Activated CD8-positive, alpha-beta memory T cell treated with anti-CD3 and anti-CD28 coated beads for 36 hours (primary cell): ENCODE data around the gene RXRA. TPM values are rescaled to one million over a fixed set of nuclear protein-coding genes. Genes with fewer than 3 reads are reported as not detected.
"Not testable (repeated sequence)": the region's sequence is repeated elsewhere in the genome, so short reads cannot be mapped to it uniquely, and the experiment has no call there.

Source experiments
- CTCF ChIA-PET: fragments of 350-600 bp; sonication (Branson Sonifier 250); formaldehyde crosslinking; loops from one replicate; lab custom pipeline; 2021; ENCODE audit warnings: antibody characterized with exemption; lab: Charles Lee
- POLR2A ChIA-PET: fragments of 350-600 bp; sonication (Branson Sonifier 250); formaldehyde crosslinking; loops from one replicate; lab custom pipeline; 2021; ENCODE audit warnings: antibody characterized with exemption; lab: Charles Lee
- total RNA-seq, 2 experiments: library from RNA; stranded (reverse); gene quantifications; one replicate each; pipeline ENCODE4 v1.2.3, GENCODE V29; 2021

The RXRA gene
- total RNA-seq, 2 experiments from 2014 or later: 6.4 to 6.7 TPM

DNA sequence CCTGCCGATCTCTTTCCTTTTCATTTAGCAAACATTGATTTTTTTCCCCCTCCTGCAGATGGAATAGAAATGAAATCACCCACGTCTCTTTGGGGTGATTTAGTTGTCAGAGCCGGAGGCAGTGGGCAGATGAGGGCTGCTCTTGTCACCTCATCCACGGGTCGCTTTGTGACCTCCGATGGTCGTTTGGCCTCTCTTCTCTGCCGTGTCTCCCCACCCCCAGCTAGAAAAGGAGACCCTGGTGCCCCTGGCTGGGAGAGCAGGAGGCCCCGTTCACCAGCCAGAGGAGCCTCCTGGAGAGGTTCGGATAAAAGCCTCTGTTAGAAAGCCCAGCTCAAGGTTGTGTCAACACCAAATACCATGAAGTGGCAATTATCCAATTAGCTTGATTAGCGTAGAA lies 21.6 kb upstream of the RXRA start:
- ChIA-PET POLR2A (interaction anchor here (0.6 kb wide), 1 partner anchor 201 kb away, joined by 3 read pairs; no protein-coding TSS in a partner anchor), CTCF (no interaction called here)

DNA sequence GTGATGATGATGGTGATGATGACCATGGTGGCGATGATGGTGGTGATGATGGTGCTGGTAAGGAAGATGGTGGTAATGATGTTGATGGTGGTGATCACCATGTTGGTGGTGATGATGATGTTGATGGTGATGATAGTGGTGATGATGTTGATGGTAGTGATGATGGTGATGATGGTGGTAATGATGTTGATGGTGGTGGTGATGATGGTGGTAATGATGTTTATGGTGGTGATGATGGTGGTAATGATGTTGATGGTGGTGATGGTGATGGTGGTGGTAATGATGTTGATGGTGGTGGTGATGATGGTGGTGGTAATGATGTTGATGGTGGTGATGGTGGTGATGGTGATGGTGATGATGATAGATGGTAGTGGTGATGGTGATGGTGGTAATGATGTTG lies 20.7 kb upstream of the RXRA start:
- ChIA-PET POLR2A (no interaction called here), CTCF (no interaction called here)

DNA sequence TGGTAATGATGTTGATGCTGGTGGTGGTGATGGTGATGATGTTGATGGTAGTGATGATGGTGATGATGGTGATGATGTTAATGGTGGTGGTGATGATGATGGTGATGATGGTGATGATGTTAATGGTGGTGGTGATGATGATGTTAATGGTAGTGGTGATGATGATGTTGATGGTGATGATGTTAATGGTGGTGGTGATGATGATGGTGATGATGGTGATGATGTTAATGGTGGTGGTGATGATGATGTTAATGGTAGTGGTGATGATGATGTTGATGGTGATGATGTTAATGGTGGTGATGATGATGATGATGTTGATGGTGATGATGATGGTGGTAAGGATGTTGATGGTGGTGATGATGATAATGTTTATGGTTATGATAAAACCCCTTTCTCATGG lies 20.2 kb upstream of the RXRA start:
- POLR2A ChIA-PET, CTCF ChIA-PET: not testable (repeated sequence)

DNA sequence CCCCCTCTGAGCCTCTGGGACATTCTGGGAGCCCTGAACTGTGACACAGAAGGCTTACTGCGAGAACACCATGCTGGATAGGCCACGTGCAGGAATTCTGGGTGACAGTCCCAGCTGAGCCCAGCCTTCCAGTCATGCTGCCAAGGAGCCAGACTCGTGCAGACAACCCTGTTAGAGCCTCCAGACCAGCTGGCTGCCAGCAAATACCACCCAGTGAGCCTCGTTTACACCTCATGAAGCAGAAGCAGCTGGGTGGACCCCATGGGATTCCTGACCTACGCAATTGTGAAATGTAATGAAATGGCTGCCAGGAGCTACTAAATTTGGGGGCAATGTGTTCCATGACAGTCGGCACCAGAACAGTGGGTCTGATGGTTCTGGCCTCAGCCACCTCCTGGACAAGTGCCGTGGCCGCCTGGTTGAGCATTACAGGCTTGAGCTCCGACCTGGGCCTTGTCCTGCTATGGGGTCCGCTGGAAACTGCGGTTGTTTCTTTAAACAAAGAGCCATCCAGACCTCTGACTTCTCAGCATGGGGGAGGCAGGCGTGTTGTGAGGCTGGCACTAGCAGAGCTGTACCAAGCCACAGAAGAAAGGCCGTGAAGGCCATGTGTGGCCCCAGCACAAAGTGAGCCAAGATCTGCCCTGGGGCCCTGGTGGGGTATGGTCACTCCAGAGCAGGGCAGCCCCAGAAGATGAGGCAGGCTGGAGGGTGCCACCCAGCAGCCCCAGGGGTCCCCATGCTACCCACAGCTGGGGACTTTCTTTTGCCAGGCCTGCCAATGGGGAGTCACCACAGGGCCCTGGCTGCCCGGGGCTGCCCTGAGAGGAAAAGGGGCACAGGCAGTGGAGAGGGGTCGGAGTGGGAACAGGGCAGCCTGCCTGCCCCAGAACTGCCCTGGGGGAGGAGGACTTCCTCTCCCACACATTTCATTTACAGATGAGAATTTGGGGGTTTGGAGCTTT lies 19.3 kb upstream of the RXRA start:
- POLR2A ChIA-PET: interaction anchor here (0.6 kb wide), 1 partner anchor 116 kb away, joined by 4 read pairs; no protein-coding TSS in a partner anchor
- CTCF ChIA-PET: no interaction called here

DNA sequence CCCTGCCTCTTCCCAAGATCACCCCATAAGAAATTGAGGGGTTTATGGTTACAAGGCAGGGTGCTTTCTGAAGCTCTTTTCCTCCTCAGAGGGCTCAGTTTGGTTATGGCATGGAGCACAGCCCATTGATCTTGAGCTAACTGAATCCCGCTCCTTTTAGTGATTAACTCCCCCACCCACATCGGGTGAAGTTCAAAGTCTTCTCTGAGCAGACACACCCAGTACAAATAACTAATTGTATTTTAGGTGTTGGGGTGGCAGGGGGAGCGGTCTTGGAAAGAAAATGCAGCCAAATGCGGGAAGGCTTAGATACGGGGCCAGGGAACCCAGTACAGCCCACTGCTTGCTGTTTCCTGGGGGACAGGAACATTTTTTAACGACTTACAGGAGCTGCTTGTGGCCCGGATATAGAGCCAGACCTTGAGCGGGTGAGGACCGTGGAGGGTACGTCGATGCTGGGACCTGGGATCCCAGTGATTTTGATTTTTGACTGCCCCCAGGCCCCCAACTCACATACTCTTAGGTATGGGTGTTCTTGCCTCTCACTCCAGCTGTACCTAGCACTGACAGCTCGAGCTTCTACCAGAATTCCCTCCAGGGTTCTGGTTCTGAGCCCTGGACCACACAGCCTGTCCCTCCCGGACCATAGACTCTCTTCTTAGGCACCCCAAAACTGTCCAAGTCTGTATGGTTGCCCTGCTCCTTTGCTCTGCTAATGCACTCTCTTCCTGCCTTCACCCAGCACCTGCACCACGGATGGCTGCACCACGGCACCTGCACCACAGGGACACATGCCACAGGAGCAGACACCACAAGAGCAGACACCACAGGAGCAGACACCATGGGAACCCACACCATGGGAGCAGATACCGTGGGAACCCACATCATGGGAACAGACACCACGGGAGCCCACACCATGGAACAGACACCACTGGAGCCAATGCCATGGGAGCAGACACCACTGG lies 18.3 kb upstream of the RXRA start:
- ChIA-PET POLR2A (no interaction called here), CTCF (no interaction called here)

DNA sequence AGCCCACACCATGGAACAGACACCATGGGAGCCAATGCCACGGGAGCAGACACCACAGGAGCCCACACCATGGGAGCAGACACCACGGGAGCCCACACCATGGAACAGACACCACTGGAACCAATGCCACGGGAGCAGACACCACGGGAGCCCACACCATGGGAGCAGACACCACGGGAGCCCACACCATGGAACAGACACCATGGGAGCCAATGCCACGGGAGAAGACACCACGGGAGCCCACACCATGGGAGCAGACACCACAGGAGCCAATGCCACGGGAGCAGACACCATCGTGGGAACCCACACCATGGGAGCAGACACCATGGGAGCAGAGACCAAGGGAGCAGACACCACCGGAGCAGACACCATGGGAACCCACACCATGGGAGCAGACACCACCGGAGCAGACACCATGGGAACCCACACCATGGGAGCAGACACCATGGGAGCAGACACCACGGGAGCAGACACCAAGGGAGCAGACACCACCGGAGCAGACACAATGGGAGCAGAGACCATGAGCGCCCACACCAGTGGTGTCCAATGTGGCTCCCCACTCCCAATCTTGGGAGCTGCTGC lies 17.5 kb upstream of the RXRA start:
- CTCF ChIA-PET, POLR2A ChIA-PET: not testable (repeated sequence)

DNA sequence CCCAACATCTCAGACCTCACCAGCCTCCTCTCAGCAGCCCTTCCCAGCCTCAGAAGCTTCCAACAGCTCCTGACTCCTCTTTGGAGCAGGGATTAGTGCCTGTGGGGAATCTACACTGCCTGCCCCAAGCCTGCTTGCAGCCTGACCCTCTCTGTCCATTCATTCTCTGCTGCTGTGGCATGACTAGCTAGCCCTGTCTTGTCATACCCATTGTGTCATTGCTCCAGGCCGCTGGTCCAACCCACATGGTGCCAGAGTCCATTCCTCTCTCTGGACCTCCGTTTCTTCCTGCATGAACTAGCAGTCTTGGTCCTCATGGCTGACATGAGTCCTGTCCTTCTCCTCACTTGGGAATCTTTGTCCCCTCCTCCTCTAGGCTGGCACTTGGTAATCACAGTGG lies 12.8 kb upstream of the RXRA start:
- ChIA-PET CTCF (interaction anchor here (1.3 kb wide), 1 partner anchor 142 kb away, joined by 4 read pairs; no protein-coding TSS in a partner anchor), POLR2A (no interaction called here)

DNA sequence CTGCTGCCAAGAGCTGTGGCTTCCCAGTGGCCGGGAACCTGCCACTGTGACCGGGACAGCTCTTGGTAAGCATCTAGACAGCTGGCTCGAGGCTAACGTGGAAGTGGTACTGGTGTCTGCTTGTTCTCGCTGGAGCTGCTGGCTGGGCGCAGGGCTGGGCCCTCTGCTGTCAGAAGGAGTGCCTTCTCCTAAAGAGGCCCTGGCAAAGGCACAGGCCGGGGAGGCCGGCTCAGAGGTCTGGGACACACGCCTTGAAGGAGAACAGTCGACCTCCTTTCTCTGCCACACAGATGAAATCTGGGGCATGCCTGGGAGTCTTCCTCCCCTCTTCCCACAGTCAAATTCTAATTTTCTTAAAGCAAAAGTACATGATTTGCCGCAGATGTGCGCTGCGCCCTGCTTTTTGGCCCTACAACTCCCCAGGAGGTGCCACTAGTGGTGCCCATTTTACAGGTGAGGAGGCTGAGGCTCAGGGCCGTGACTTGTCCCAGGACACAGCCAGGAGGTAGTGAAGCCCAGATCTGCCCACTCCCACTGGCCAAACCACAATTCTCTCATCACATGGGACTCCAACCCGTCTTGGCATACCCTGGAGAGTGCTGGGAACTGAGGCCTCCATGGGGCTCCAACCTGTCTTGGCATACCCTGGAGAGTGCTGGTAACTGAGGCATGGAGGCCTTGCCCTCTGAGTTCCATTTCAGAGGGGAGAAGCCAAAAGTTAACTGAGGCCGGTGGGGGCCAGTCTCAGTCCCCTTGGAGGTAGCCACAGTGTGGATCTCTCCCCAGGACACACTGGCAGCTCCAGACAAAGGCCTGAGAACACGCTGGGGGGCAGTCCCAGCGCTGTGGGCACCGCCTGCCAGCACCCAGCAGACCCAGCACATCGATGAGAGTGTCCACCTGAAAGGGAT lies 12.0 kb upstream of the RXRA start:
- ChIA-PET CTCF (interaction anchor here (1.3 kb wide), 1 partner anchor 143 kb away, joined by 4 read pairs; no protein-coding TSS in a partner anchor), POLR2A (no interaction called here)

DNA sequence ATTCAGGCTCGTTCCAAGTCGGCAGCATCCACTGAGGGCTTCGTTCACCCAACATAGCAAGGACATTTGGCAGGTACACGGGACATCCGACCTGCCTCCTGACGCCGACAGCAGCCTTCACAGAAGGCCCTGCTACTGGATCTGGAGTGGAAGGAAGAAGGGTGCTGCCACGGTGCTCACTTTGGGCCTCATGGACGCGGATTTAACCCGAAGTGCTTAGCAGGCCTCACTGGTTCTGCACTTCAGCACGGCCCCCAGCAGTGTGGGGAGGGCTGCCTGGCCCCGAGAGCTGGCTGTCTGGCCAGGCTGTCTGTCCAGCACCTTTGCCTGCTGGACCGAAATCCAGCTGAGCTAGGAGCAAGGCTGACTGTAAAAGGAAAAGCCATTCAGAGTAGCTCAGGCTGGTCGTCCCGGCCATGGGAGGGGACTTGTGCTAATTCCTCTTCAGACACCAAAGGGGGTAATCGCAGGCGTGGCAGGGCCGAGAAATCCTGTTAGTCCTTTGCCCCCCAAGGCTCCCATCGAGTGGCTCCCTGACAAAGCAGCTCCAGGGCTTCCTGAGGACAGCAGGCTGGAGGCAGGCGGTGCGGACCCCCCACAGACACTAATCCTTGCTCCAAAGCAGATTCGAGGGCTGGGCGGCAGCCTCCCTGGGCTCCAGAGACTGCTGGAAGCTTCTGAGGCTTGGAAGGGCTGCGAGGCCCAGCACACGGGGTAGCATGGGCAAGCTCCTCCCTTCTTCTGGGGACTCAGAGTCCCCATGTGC lies 11.1 kb upstream of the RXRA start:
- CTCF ChIA-PET: no interaction called here
- POLR2A ChIA-PET: no interaction called here

DNA sequence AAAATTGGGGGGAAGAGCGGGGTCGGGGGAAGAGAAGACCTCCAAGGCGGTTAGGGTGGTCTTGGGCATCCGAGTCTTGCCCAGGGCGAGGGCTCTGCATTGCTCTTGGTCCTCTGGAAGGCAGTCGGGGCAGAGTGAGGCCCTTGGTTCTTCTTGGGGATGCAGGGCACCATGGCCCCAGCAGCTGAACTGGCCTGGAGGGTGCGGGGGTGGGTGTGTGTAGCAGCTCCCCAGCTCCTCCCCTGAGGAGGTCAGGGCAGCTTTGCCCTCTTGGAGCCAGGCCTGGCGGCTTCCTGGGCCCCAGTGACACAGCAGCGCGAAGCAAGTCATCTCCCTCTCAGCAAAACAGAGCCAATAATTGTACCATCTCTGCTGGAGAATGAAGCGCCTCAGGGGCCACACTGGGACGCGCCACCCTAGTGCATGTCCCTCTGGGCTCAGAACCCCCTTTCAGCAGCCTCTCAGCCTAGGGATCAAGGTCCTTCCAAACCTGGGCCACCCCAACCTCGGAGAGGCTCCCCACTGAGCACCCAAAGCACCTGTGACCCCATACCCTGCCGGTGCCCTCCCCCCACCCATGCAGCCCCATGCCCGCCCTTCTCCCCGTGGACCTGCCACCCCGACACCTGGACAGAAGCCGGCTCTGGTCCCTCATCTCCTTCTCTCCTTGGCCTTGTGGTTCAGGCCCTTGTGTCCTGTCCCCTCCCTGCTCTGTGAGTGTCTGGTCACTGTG lies 10.4 kb upstream of the RXRA start:
- CTCF ChIA-PET: no interaction called here
- POLR2A ChIA-PET: no interaction called here

DNA sequence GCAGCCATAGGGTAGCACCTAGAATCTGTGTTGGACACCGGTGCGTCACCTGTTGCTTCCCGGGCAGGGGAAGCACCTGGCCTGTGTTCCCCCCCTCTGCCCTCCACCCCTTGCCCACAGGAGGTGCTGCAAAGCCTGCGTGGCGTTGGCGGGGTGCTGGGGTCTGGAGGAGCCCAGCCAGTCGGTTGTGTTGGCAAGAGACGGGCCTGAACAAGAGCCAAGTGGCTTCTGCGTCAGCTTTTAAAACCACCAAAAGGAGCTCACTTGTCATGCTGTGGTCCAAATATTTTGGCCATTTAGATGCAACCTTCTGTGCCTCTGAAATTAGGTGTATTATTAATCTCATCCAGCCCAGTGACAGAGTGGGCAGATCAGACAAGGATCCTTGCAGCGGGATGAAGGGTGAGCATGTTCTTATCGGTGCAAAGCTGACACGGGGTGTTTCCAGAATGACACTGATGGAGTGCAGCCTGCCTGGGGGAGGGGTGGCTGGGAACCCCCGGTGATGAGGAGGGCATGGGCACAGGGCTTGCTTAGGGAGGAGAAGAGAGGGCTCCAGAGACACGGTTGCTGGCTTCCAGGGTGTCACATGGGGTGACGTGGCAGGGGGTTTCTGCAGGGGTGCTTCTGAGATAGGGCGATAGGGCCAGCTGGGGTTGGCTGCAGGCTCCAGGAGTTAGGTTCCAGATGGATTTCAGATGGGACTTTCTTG lies 9.7 kb upstream of the RXRA start:
- ChIA-PET CTCF (no interaction called here), POLR2A (no interaction called here)

DNA sequence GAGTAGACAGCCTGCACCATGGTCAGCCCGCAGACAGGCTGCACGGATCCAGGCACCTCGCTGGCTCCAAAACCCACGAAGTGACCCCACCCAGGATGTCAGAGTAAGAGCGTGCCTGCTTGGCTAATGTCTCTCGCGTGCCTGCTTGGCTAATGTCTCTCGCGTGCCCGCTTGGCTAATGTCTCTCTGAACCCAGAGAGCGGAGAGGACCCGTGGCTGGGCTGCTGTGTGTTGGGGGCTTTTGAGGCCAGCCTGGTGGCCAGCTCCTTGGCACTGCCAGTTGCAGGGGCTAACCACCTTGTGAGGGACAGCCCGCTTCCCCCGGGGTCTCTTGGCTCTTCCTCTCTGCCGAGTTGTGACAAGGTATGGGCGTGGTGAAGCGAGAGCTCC lies 8.9 kb upstream of the RXRA start:
- ChIA-PET CTCF (no interaction called here), POLR2A (no interaction called here)

DNA sequence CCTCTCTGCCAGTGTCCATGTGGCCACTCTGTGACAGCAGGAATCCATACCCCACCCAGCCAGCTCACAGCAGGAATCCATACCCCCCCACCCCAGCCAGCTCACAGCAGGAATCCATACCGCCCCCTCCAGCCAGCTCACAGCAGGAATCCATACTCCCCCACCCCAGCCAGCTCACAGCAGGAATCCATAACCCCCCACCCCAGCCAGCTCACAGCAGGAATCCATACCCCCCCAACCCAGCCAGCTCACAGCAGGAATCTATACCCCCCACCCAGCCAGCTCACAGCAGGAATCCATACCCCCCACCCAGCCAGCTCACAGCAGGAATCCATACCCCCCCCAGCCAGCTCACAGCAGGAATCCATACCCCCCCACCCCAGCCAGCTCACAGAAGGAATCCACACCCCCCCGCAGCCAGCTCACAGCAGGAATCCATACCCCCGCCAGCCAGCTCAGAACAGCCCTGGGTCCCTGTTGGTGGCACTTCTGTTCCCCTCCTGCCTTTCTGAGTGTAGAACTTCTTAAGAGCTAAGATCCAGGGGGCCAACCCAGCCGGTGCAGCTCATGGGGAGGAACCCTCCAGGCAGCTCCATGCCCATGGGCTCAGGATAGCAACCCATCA lies 8.4 kb upstream of the RXRA start:
- CTCF ChIA-PET: no interaction called here
- POLR2A ChIA-PET: no interaction called here

DNA sequence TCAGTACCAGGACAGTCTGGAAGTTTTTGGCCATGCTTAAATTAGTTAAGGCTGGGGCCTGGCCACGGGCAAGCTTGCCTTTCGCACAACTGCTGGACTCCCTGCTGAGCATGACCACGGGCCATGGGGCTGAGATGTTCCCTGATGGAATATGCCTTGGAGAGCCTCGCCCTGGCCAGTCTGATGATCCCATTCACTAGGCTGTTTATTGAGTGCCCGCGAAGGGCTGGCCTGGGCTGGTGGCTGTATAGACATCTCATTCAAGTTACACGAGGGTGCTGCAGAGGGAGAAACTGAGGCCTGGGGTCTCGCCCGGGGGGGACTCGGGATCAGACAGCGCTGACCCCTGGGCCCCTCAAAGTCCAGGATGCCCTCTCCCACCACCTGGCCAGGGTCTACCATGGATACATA lies 7.8 kb upstream of the RXRA start:
- ChIA-PET CTCF (no interaction called here), POLR2A (no interaction called here)

DNA sequence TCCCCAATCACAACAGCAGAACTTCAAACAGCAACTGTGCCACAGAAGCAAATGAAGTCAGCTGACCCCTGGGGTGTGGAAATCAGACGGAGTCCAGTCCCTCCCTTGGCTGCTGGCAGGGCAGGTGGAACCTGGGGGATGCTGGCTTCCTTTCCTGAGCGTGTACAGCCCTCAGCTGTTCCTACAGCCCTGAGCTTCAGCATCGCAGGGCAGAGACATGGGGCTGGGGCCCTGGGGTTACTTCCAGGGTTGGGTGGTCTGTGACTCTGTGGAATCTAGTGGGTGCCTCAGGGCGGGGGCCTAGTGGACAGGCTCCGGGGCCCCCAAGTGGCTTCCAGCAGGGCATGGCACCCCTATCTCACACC lies 7.3 kb upstream of the RXRA start:
- POLR2A ChIA-PET: no interaction called here
- CTCF ChIA-PET: no interaction called here
